Subcutaneous abdominal adipose tissue (tissue), 5 donors: ENCODE measurements around the gene ARVCF.
"Not testable (repeated sequence)": the region's sequence is repeated elsewhere in the genome, so short reads cannot be mapped to it uniquely, and the experiment has no call there.

Source experiments
- H3K27ac ChIP-seq: one replicate; pipeline ENCODE4 v1.7.0; 2013; ENCODE audit warnings: low read depth, mild to moderate bottlenecking, inconsistent platforms, low read length, moderate library complexity
- H3K27me3 ChIP-seq, 5 donors: one replicate each; pipeline ENCODE4 v1.7.0; 2013; ENCODE audit warnings: low read length in 5 of 5, inconsistent platforms in 1 of 5; ENCODE audit not compliant: control insufficient read depth in 5 of 5, insufficient read depth in 4 of 5
- H3K36me3 ChIP-seq, 5 donors: one replicate each; pipeline ENCODE4 v1.7.0; 2013; ENCODE audit warnings: low read length in 5 of 5; ENCODE audit not compliant: control insufficient read depth in 5 of 5, insufficient read depth in 5 of 5
- H3K4me1 ChIP-seq, 5 donors: one replicate each; pipeline ENCODE4 v1.7.0; 2013; ENCODE audit warnings: low read length in 5 of 5, mild to moderate bottlenecking in 3 of 5, moderate library complexity in 1 of 5; ENCODE audit not compliant: control insufficient read depth in 5 of 5, insufficient read depth in 5 of 5
- H3K4me3 ChIP-seq, 5 donors: one replicate each; pipeline ENCODE4 v1.7.0; 2013; ENCODE audit warnings: low read length in 5 of 5, low read depth in 1 of 5
- H3K9ac ChIP-seq, 5 donors: one replicate each; pipeline ENCODE4 v1.7.0; 2013; ENCODE audit warnings: low read length in 5 of 5, mild to moderate bottlenecking in 4 of 5, moderate library complexity in 3 of 5
- H3K9me3 ChIP-seq, 5 donors: one replicate each; pipeline ENCODE4 v1.7.0; 2013; ENCODE audit warnings: low read length in 5 of 5; ENCODE audit not compliant: control insufficient read depth in 5 of 5
- donor health status: healthy.
- donor health status: healthy.
- donor health status: healthy.
- donor health status: healthy.
- donor health status: healthy.

ARVCF gene

GRCh38 chr22:19943082-19944026 lies 73.3 kb downstream of the ARVCF start:
- H3K36me3 ChIP-seq: no peaks in the 10 kb centered on the region
- H3K9me3 ChIP-seq: no peaks in the 10 kb centered on the region
- peak overlapping the region; percentile 92 to 97 (median 94) for H3K9ac ChIP-seq
- no peaks in the 10 kb centered on the region for H3K27me3 ChIP-seq
- H3K4me1 ChIP-seq: peaks cover 14 to 45% (median 39%) of the 10 kb centered on the region in 5 donors
- peak overlapping the region; percentile 86 for H3K27ac ChIP-seq
- H3K4me3 ChIP-seq: peak overlapping the region; percentile 70 to 92 (median 89)

GRCh38 chr22:19942157-19943081 lies 74.2 kb downstream of the ARVCF start:
- Histone ChIP-seq H3K4me3 (peak overlapping the region; percentile 70 to 92 (median 89)), H3K9ac (peak overlapping the region; percentile 92 to 97 (median 94)), H3K36me3 (no peaks in the 10 kb centered on the region), H3K9me3 (no peaks in the 10 kb centered on the region), H3K27me3 (no peaks in the 10 kb centered on the region), H3K4me1 (peaks cover 10 to 40% (median 36%) of the 10 kb centered on the region in 5 donors), H3K27ac (peak overlapping the region; percentile 86)

GRCh38 chr22:19941365-19942082 lies 75.1 kb downstream of the ARVCF start, which contains the start of the genes COMT and TXNRD2:
TSS of gene COMT (plus strand) at chr22:19941772. CDS start at chr22:19962527, 20,755 bp downstream.
TSS of gene TXNRD2 (minus strand) at chr22:19941818. CDS start at chr22:19941803, 15 bp downstream.
- H3K4me3 ChIP-seq: peak within 1 kb of the TSS; percentile 70 to 92 (median 89)

GRCh38 chr22:19940536-19941364 lies 75.9 kb downstream of the ARVCF start:
- Histone ChIP-seq H3K36me3 (no peaks in the 10 kb centered on the region), H3K4me3 (peak overlapping the region; percentile 70 to 91 (median 89)), H3K27ac (peak overlapping the region; percentile 86), H3K9ac (peak overlapping the region; percentile 75 to 94 (median 92)), H3K27me3 (no peaks in the 10 kb centered on the region), H3K9me3 (no peaks in the 10 kb centered on the region), H3K4me1 (peaks cover 9 to 36% (median 33%) of the 10 kb centered on the region in 5 donors)

More at GRCh38 chr22:19941365-19942082, 75.1 kb downstream of the ARVCF start, which contains the start of the genes COMT and TXNRD2:
- Histone ChIP-seq H3K27ac (peak within 1 kb of the TSS; percentile 86), H3K9me3 (no peaks in the 10 kb centered on the region), H3K36me3 (no peaks in the 10 kb centered on the region), H3K4me1 (peaks cover 9 to 36% (median 33%) of the 10 kb centered on the region in 5 donors), H3K9ac (peak within 1 kb of the TSS; percentile 92 to 97 (median 94)), H3K27me3 (no peaks in the 10 kb centered on the region)

GRCh38 chr22:19937616-19938473 lies 78.8 kb downstream of the ARVCF start:
- no peaks in the 10 kb centered on the region for H3K27me3 ChIP-seq
- H3K36me3 ChIP-seq: no peaks in the 10 kb centered on the region
- H3K4me3 ChIP-seq: no peak overlapping the region
- H3K9me3 ChIP-seq: no peaks in the 10 kb centered on the region
- H3K27ac ChIP-seq: no peak overlapping the region
- H3K9ac ChIP-seq: no peak overlapping the region
- peaks cover 6 to 27% (median 21%) of the 10 kb centered on the region in 5 donors for H3K4me1 ChIP-seq

GRCh38 chr22:19936513-19936912 lies 80.1 kb downstream of the ARVCF start:
- Histone ChIP-seq H3K27ac (no peak overlapping the region), H3K4me1 (peaks cover 6 to 26% (median 14%) of the 10 kb centered on the region in 5 donors), H3K27me3 (no peaks in the 10 kb centered on the region), H3K4me3 (no peak overlapping the region), H3K9ac (no peak overlapping the region), H3K9me3 (no peaks in the 10 kb centered on the region), H3K36me3 (no peaks in the 10 kb centered on the region)

GRCh38 chr22:19935123-19935718 lies 81.4 kb downstream of the ARVCF start:
- not testable (repeated sequence) for H3K27ac ChIP-seq, H3K9ac ChIP-seq, H3K4me3 ChIP-seq, H3K27me3 ChIP-seq, H3K9me3 ChIP-seq, H3K36me3 ChIP-seq
- H3K4me1 ChIP-seq: peaks cover 0 to 15% (median 3%) of the 10 kb centered on the region in 5 donors
